Measurements from ENCODE around the gene GPR4. TPM values are rescaled to one million over a fixed set of nuclear protein-coding genes. Genes with fewer than 3 reads are reported as not detected.

Gene GPR4
- total and polyA plus RNA-seq, 2 of the 4 experiments (the other 2 are of a cell fraction), result 0.02 TPM; not detected in 1

- BruUV-seq (replicated peaks), result no TSS peak
- no peak overlapping the region for H2AFZ ChIP-seq (replicated peaks; ENCODE audit: low read length, poor library complexity)
- no CpG with 5 or more reads among the region's 5 CpGs for WGBS, 2 experiments (ENCODE audit: extremely low coverage in 2 of 2, insufficient read length in 1 of 2)
- peak overlapping the region; percentile 42; the same call in 1 of the 2 replicates for H3K4ac ChIP-seq (ENCODE audit: low read depth, low read length)
- ChIA-PET POLR2A (ENCODE audit: unreplicated experiment) (no interaction called here), CTCF (no interaction called here)
- no peak overlapping the region for H2BK20ac ChIP-seq (ENCODE audit: low read depth, low read length)
- H3K9me1 ChIP-seq (ENCODE audit: insufficient read depth, low read length), result peaks cover 11% of the 10 kb centered on the region
- H2BK5ac ChIP-seq (ENCODE audit: low read depth, low read length, poor library complexity, severe bottlenecking), result no peak overlapping the region
- H3K56ac ChIP-seq (ENCODE audit: extremely low read depth, insufficient read depth, low read length), result no peak overlapping the region
- in situ Hi-C loops (cut with MboI; ENCODE audit: low sequenced_read_pairs) (no loop called here), intact Hi-C loops (cut with micrococcal nuclease) (no loop called here), dilution Hi-C loops (cut with HindIII; ENCODE audit: low sequenced_read_pairs, unreplicated experiment) (no loop called here)
- peak overlapping the region; percentile 41; the same call in 1 of the 2 replicates for H4K5ac ChIP-seq (ENCODE audit: low read depth, low read length)
- no peak overlapping the region for H4K91ac ChIP-seq (ENCODE audit: insufficient read depth, low read depth, low read length)
- H3K27ac ChIP-seq (ENCODE audit: insufficient read depth, low read length), result no peak overlapping the region
- no peak overlapping the region for H4K8ac ChIP-seq (ENCODE audit: low read depth in 2 of 2, low read length in 2 of 2)
- no peak overlapping the region for H3K9ac ChIP-seq (ENCODE audit: low read depth, low read length)
- H2AK9ac ChIP-seq (replicated peaks; ENCODE audit: low read depth, low read length, poor library complexity), result no peak overlapping the region
- H2BK15ac ChIP-seq (ENCODE audit: low read depth, low read length), result 0 out of 3 replicates have a peak overlapping the region, but pooled peaks have one; percentile 69
- H3K9me3 ChIP-seq (ENCODE audit: control insufficient read depth, insufficient read depth, low read length), result no peaks in the 10 kb centered on the region
- peaks cover 33 to 66% of the 10 kb centered on the region in 2 experiments for H3K79me1 ChIP-seq (ENCODE audit: low read depth in 1 of 2, low read length in 2 of 2)
- H3K4me2 ChIP-seq (ENCODE audit: low read depth, low read length), result no peak overlapping the region
- H3K27me3 ChIP-seq (ENCODE audit: control insufficient read depth, insufficient read depth, low read length), result no peaks in the 10 kb centered on the region
- TF ChIP-seq CHD1 (IDR thresholded peaks at IDR 0.05; ENCODE audit: low read depth, low read length), result no peak
- TF ChIP-seq BHLHE40 (IDR thresholded peaks at IDR 0.05; ENCODE audit: low read depth, low read length), result no peak
- TF ChIP-seq SMC3 (IDR thresholded peaks at IDR 0.05; ENCODE audit: low read depth, low read length), result no peak
- TF ChIP-seq CEBPB (IDR thresholded peaks at IDR 0.05; ENCODE audit: low read depth, low read length), result no peak
- no peak for TF ChIP-seq FOS (IDR thresholded peaks at IDR 0.05; ENCODE audit: low read depth, low read length)
- no peak for TF ChIP-seq MAFK (IDR thresholded peaks at IDR 0.05; ENCODE audit: low read depth, low read length)
- no peak for TF ChIP-seq NFE2L2 (IDR thresholded peaks at IDR 0.05; ENCODE audit: low read depth, low read length)
- no peak for TF ChIP-seq MXI1 (IDR thresholded peaks at IDR 0.05; ENCODE audit: borderline replicate concordance, low read depth, low read length)
- TF ChIP-seq ELK1 (IDR thresholded peaks at IDR 0.05; ENCODE audit: borderline replicate concordance, low read depth, low read length), result no peak
- TF ChIP-seq RCOR1 (IDR thresholded peaks at IDR 0.05; ENCODE audit: insufficient replicate concordance, low read length), result no peak
- TF ChIP-seq, protein P1, sequence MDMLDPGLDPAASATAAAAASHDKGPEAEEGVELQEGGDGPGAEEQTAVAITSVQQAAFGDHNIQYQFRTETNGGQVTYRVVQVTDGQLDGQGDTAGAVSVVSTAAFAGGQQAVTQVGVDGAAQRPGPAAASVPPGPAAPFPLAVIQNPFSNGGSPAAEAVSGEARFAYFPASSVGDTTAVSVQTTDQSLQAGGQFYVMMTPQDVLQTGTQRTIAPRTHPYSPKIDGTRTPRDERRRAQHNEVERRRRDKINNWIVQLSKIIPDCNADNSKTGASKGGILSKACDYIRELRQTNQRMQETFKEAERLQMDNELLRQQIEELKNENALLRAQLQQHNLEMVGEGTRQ (IDR thresholded peaks at IDR 0.05; ENCODE audit: low read depth, low read length), result no peak
- no peak for TF ChIP-seq CTCF (conservative IDR thresholded peaks at IDR 0.05; ENCODE audit: low read depth, low read length)
- TF ChIP-seq MAZ (IDR thresholded peaks at IDR 0.05; ENCODE audit: borderline replicate concordance, low read depth, low read length), result no peak
- TF ChIP-seq RAD21 (IDR thresholded peaks at IDR 0.05; ENCODE audit: low read length), result no peak
- TF ChIP-seq RFX5 (IDR thresholded peaks at IDR 0.05; ENCODE audit: low read depth, low read length), result no peak
- TF ChIP-seq POLR2A (IDR thresholded peaks at IDR 0.05; ENCODE audit: low read depth, low read length), result no peak
- H4K20me1 ChIP-seq (ENCODE audit: insufficient read depth, low read length), result peaks cover 11% of the 10 kb centered on the region
- H2AK5ac ChIP-seq (ENCODE audit: low read depth, low read length), result peak overlapping the region; percentile 70; the same call in 1 of the 2 replicates
- no peak for DNase-seq
- no peak for ATAC-seq (ENCODE audit: low read depth)
- peak overlapping the region; percentile 56 for H3K14ac ChIP-seq (replicated peaks; ENCODE audit: low read depth, low read length)
- no peak overlapping the region for H3K4me3 ChIP-seq (ENCODE audit: insufficient read depth, low read depth, low read length)
- no peak overlapping the region; the same call in 1 of the 2 replicates for H2BK120ac ChIP-seq (ENCODE audit: low read depth, low read length)
- H3K4me1 ChIP-seq (ENCODE audit: control insufficient read depth, insufficient read depth, low read length), result peaks cover 17% of the 10 kb centered on the region
- H3K18ac ChIP-seq (ENCODE audit: low read depth, low read length), result no peak overlapping the region
- no peak overlapping the region for H3K23ac ChIP-seq (ENCODE audit: low read depth, low read length)
- no peaks in the 10 kb centered on the region for H3K36me3 ChIP-seq (ENCODE audit: control insufficient read depth, insufficient read depth, low read length)
These were observed 26.8 kb downstream of the GPR4 start for GRCh38 chr19:45575216-45575615.
